Measurements from ENCODE around the gene RNF157. TPM values are rescaled to one million over a fixed set of nuclear protein-coding genes. Genes with fewer than 3 reads are reported as not detected.

The RNF157 gene
- total RNA-seq, 1 experiment from 2014 or later: 11.2 TPM

- TF ChIP-seq TP53 (CRISPR knock-in tag; IDR thresholded peaks at IDR 0.05) (peak; percentile 60; the same call in 1 of the 2 replicates), FOXJ3 (CRISPR knock-in tag; IDR thresholded peaks at IDR 0.05; ENCODE audit: borderline replicate concordance) (no peak), ZNF423 (CRISPR knock-in tag; IDR thresholded peaks at IDR 0.05) (no peak), JUN (CRISPR knock-in tag; IDR thresholded peaks at IDR 0.05) (no peak), ATF3 (CRISPR knock-in tag; conservative IDR thresholded peaks at IDR 0.05) (no peak)
- TF ChIP-seq, protein P1, sequence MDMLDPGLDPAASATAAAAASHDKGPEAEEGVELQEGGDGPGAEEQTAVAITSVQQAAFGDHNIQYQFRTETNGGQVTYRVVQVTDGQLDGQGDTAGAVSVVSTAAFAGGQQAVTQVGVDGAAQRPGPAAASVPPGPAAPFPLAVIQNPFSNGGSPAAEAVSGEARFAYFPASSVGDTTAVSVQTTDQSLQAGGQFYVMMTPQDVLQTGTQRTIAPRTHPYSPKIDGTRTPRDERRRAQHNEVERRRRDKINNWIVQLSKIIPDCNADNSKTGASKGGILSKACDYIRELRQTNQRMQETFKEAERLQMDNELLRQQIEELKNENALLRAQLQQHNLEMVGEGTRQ (CRISPR knock-in tag; IDR thresholded peaks at IDR 0.05): 0 out of 2 replicates have a peak, but pooled peaks have one; percentile 32
- TF ChIP-seq, protein P2, sequence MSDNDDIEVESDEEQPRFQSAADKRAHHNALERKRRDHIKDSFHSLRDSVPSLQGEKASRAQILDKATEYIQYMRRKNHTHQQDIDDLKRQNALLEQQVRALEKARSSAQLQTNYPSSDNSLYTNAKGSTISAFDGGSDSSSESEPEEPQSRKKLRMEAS (CRISPR knock-in tag; IDR thresholded peaks at IDR 0.05): peak; percentile 23; the same call in 1 of the 2 replicates
- H3K27me3 Mint-ChIP-seq (ENCODE audit: low read depth): no peaks in the 10 kb centered on the region
- peaks cover 7% of the 10 kb centered on the region; the same call in 1 of the 2 replicates for H3K36me3 Mint-ChIP-seq
- CTCF ChIA-PET: interaction anchor here (0.7 to 6.3 kb wide), 8 partner anchors 8 to 257 kb away, joined by 3 to 58 read pairs (median 6); no protein-coding TSS in a partner anchor
- peaks cover 27% of the 10 kb centered on the region for H3K4me1 Mint-ChIP-seq
- POLR2A ChIA-PET: interaction anchor here (0.7 to 1.3 kb wide), 4 partner anchors 10 to 166 kb away, joined by 3 to 4 read pairs (median 3); no protein-coding TSS in a partner anchor
- H3K27ac Mint-ChIP-seq: no peak overlapping the region
- ATAC-seq: peak; percentile 45
- H3K9me3 Mint-ChIP-seq: no peaks in the 10 kb centered on the region
- no peak overlapping the region for H3K4me3 Mint-ChIP-seq
- DNase-seq (ENCODE audit: low spot score): peak; percentile 45
Observed at GRCh38 chr17:76271669-76272540, 31.6 kb upstream of the RNF157 start.

- CTCF ChIA-PET: interaction anchor here (0.7 to 6.3 kb wide), 6 partner anchors 9 to 257 kb away, joined by 3 to 58 read pairs (median 6); no protein-coding TSS in a partner anchor
- ATAC-seq (no peak), DNase-seq (ENCODE audit: low spot score) (no peak)
- H3K27me3 Mint-ChIP-seq (ENCODE audit: low read depth): no peaks in the 10 kb centered on the region
- POLR2A ChIA-PET: no interaction called here
- peaks cover 7% of the 10 kb centered on the region; the same call in 1 of the 2 replicates for H3K36me3 Mint-ChIP-seq
- TF ChIP-seq IRF2 (CRISPR knock-in tag; IDR thresholded peaks at IDR 0.05; ENCODE audit: borderline replicate concordance, low read depth) (no peak), FOXJ3 (CRISPR knock-in tag; IDR thresholded peaks at IDR 0.05; ENCODE audit: borderline replicate concordance) (no peak), MXD4 (CRISPR knock-in tag; IDR thresholded peaks at IDR 0.05; ENCODE audit: borderline replicate concordance) (no peak), TEAD4 (CRISPR knock-in tag; IDR thresholded peaks at IDR 0.05) (no peak), E2F1 (CRISPR knock-in tag; IDR thresholded peaks at IDR 0.05) (no peak), GRHL2 (CRISPR knock-in tag; IDR thresholded peaks at IDR 0.05; ENCODE audit: insufficient replicate concordance, severe bottlenecking) (no peak), ZNF232 (CRISPR knock-in tag; IDR thresholded peaks at IDR 0.05) (no peak), NFE2L1 (CRISPR knock-in tag; IDR thresholded peaks at IDR 0.05) (no peak), ZNF263 (CRISPR knock-in tag; IDR thresholded peaks at IDR 0.05; ENCODE audit: low read depth) (no peak), NR3C1 (CRISPR knock-in tag; conservative IDR thresholded peaks at IDR 0.05; ENCODE audit: low read depth) (no peak), ZNF317 (CRISPR knock-in tag; IDR thresholded peaks at IDR 0.05; ENCODE audit: borderline replicate concordance, low read depth) (no peak), PRRX2 (CRISPR knock-in tag; IDR thresholded peaks at IDR 0.05) (no peak), ZNF138 (CRISPR knock-in tag; conservative IDR thresholded peaks at IDR 0.05) (no peak), CBFB (CRISPR knock-in tag; IDR thresholded peaks at IDR 0.05; ENCODE audit: low read depth) (no peak), ATF1 (CRISPR knock-in tag; IDR thresholded peaks at IDR 0.05) (no peak)
- TF ChIP-seq, protein P3, sequence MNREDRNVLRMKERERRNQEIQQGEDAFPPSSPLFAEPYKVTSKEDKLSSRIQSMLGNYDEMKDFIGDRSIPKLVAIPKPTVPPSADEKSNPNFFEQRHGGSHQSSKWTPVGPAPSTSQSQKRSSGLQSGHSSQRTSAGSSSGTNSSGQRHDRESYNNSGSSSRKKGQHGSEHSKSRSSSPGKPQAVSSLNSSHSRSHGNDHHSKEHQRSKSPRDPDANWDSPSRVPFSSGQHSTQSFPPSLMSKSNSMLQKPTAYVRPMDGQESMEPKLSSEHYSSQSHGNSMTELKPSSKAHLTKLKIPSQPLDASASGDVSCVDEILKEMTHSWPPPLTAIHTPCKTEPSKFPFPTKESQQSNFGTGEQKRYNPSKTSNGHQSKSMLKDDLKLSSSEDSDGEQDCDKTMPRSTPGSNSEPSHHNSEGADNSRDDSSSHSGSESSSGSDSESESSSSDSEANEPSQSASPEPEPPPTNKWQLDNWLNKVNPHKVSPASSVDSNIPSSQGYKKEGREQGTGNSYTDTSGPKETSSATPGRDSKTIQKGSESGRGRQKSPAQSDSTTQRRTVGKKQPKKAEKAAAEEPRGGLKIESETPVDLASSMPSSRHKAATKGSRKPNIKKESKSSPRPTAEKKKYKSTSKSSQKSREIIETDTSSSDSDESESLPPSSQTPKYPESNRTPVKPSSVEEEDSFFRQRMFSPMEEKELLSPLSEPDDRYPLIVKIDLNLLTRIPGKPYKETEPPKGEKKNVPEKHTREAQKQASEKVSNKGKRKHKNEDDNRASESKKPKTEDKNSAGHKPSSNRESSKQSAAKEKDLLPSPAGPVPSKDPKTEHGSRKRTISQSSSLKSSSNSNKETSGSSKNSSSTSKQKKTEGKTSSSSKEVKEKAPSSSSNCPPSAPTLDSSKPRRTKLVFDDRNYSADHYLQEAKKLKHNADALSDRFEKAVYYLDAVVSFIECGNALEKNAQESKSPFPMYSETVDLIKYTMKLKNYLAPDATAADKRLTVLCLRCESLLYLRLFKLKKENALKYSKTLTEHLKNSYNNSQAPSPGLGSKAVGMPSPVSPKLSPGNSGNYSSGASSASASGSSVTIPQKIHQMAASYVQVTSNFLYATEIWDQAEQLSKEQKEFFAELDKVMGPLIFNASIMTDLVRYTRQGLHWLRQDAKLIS (CRISPR knock-in tag; IDR thresholded peaks at IDR 0.05; ENCODE audit: borderline replicate concordance): no peak
- TF ChIP-seq, protein P4, sequence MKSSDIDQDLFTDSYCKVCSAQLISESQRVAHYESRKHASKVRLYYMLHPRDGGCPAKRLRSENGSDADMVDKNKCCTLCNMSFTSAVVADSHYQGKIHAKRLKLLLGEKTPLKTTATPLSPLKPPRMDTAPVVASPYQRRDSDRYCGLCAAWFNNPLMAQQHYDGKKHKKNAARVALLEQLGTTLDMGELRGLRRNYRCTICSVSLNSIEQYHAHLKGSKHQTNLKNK (CRISPR knock-in tag; IDR thresholded peaks at IDR 0.05): no peak
- H3K4me3 Mint-ChIP-seq: no peak overlapping the region
- peaks cover 34% of the 10 kb centered on the region for H3K4me1 Mint-ChIP-seq
- no peaks in the 10 kb centered on the region for H3K9me3 Mint-ChIP-seq
- no peak overlapping the region for H3K27ac Mint-ChIP-seq
Observed at GRCh38 chr17:76270770-76271668, 30.7 kb upstream of the RNF157 start.
